Naive B cell (primary cell): ENCODE results near the gene MIR17HG. TPM values are rescaled to one million over a fixed set of nuclear protein-coding genes. Genes with fewer than 3 reads are reported as not detected.

Source experiments
- ATAC-seq, 2 donors: fragments of 150-1000 bp; cut with Tn5 transposase; 2 replicates each; pipeline ENCODE4 v1.10.0; 2021; ENCODE audit warnings: low read depth in 2 of 2, mild to moderate bottlenecking in 2 of 2, moderate library complexity in 2 of 2
- DNase-seq: peaks from one replicate; pipeline ENCODE4 v3.0.0; 2022
- H3K27ac Mint-ChIP-seq, 6 donors: one replicate each; pipeline ENCODE4 v1.8.0; 2020 to 2022; ENCODE audit warnings: mild to moderate bottlenecking in 6 of 6, mixed read lengths in 6 of 6, moderate library complexity in 5 of 6, inconsistent platforms in 2 of 6
- H3K27me3 Mint-ChIP-seq, 3 donors: one replicate each; pipeline ENCODE4 v1.8.0; 2021 to 2022; ENCODE audit warnings: mixed read lengths in 3 of 3, mild to moderate bottlenecking in 1 of 3
- H3K36me3 Mint-ChIP-seq, 2 donors: one replicate each; pipeline ENCODE4 v1.8.0; 2020 to 2022; ENCODE audit warnings: mixed read lengths in 2 of 2, inconsistent platforms in 1 of 2, mild to moderate bottlenecking in 1 of 2
- H3K4me1 Mint-ChIP-seq, 3 donors: one replicate each; pipeline ENCODE4 v1.8.0; 2020 to 2022; ENCODE audit warnings: mixed read lengths in 3 of 3, inconsistent platforms in 1 of 3, mild to moderate bottlenecking in 1 of 3, moderate library complexity in 1 of 3
- H3K4me3 Mint-ChIP-seq, 8 donors: one replicate each; pipeline ENCODE4 v1.8.0; 2020 to 2022; ENCODE audit warnings: mild to moderate bottlenecking in 8 of 8, mixed read lengths in 8 of 8, moderate library complexity in 8 of 8, inconsistent platforms in 2 of 8
- H3K9me3 Mint-ChIP-seq, 7 donors: one replicate each; pipeline ENCODE4 v1.8.0; 2020 to 2022; ENCODE audit warnings: mixed read lengths in 7 of 7, mild to moderate bottlenecking in 5 of 7, inconsistent platforms in 2 of 7, moderate library complexity in 1 of 7
- polyA plus RNA-seq, 6 donors: library from polyadenylated mRNA; unstranded; fragments of 300-500 nt; fragmentation: Illumina TruSeq; gene quantifications; one replicate each; pipeline ENCODE4 v1.2.3, GENCODE V29; 2021; ENCODE audit warnings: low read depth in 6 of 6

The MIR17HG gene
- polyA plus RNA-seq = 1 to 10 TPM in 3 of 6 donors, under 1 TPM in 2, not detected in 1; 0.38 to 1.9 (median 1.5) TPM

- Mint-ChIP-seq H3K27me3 (peaks cover 0 to under 1% (median 0%) of the 10 kb centered on the region in 3 donors), H3K4me3 (peak within 1 kb of the TSS; percentile 95 to 99 (median 98)), H3K9me3 (no peaks in the 10 kb centered on the region), H3K4me1 (peaks cover 12 to 26% (median 22%) of the 10 kb centered on the region in 3 donors), H3K27ac (peak within 1 kb of the TSS; percentile 81 to 97 (median 93)), H3K36me3 (peaks cover 0 to 7% of the 10 kb centered on the region in 2 donors)
- ATAC-seq (peak; percentile 51 to 53), DNase-seq (peak; percentile 86)
These were observed at the start of gene MIR17HG for GRCh38 chr13:91347202-91347995. Gene MIR17HG, plus strand, starts transcription at chr13:91347687.

- ATAC-seq (no peak), DNase-seq (no peak)
- H3K9me3 Mint-ChIP-seq = peaks cover 0 to 9% (median 0%) of the 10 kb centered on the region in 7 donors
- H3K4me3 Mint-ChIP-seq = no peak overlapping the region
- H3K4me1 Mint-ChIP-seq = peaks cover 0 to 2% (median 0%) of the 10 kb centered on the region in 3 donors
- no peaks in the 10 kb centered on the region for H3K36me3 Mint-ChIP-seq
- peaks cover 0 to 7% (median 0%) of the 10 kb centered on the region in 3 donors for H3K27me3 Mint-ChIP-seq
- H3K27ac Mint-ChIP-seq = no peak overlapping the region
These were observed 49.4 kb upstream of the MIR17HG start for GRCh38 chr13:91298060-91298459.

- no peak overlapping the region for H3K27ac Mint-ChIP-seq
- ATAC-seq (peak in 1 of 2 donors; percentile 34), DNase-seq (no peak)
- H3K9me3 Mint-ChIP-seq = peaks cover 0 to 9% (median 3%) of the 10 kb centered on the region in 7 donors
- peaks cover 0 to 2% (median 0%) of the 10 kb centered on the region in 3 donors for H3K4me1 Mint-ChIP-seq
- no peak overlapping the region for H3K4me3 Mint-ChIP-seq
- H3K36me3 Mint-ChIP-seq = no peaks in the 10 kb centered on the region
- H3K27me3 Mint-ChIP-seq = peaks cover 0 to 4% (median 1%) of the 10 kb centered on the region in 3 donors
These were observed 45.4 kb upstream of the MIR17HG start for GRCh38 chr13:91302111-91302510.

DNA sequence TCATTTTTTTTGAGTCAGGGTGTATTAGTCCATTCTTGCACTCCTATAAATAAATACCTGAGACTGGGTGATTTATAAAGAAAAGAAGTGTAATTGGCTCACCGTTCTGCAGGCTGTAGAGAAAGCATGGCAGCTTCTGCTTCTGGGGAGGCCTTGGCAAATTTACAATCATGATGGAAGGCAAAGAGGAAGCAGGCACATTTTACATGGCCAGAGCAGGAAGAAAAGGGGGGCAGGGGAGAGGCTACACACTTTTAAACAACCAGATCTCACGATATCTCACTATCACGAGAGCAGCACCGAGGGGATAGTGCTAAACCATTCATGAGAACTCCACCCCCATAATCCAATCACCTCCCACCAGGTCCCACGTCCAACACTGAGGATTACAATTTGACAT, 44.5 kb upstream of the MIR17HG start:
- Mint-ChIP-seq H3K27me3 (peaks cover 0 to 4% (median 3%) of the 10 kb centered on the region in 3 donors), H3K4me1 (peaks cover 0 to 2% (median 0%) of the 10 kb centered on the region in 3 donors), H3K9me3 (peaks cover 0 to 9% (median 3%) of the 10 kb centered on the region in 7 donors), H3K27ac (peak overlapping the region in 1 of 6 donors; percentile 28), H3K36me3 (no peaks in the 10 kb centered on the region), H3K4me3 (no peak overlapping the region)
- ATAC-seq (no peak), DNase-seq (no peak)

DNA sequence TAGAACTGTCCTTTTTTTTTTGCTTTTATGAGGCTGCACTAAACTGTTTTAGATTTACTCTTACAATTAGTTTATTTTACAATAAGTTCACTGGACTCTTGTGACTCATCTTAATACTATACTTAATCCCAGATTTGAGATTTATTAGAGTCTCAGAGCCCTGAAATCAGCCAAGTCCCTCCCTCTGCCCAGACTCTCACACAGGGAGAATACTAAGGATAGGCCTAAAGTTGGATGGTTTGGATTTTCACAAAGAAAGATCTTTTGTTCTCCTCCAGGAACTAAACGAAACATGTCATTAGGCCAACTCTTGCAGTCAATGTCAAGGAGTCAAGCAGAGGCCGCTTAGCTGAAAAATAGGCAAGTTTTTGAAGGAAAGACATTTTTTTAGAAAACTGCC, 42.7 kb upstream of the MIR17HG start:
- no peak overlapping the region for H3K27ac Mint-ChIP-seq
- ATAC-seq = no peak

GRCh38 chr13:91305652-91306051, 41.8 kb upstream of the MIR17HG start:
- Mint-ChIP-seq H3K4me3 (no peak overlapping the region), H3K36me3 (no peaks in the 10 kb centered on the region), H3K27ac (no peak overlapping the region), H3K9me3 (peaks cover 0 to 3% (median 0%) of the 10 kb centered on the region in 7 donors), H3K4me1 (peaks cover 0 to 2% (median 0%) of the 10 kb centered on the region in 3 donors), H3K27me3 (peaks cover 0 to 6% (median 4%) of the 10 kb centered on the region in 3 donors)
- ATAC-seq (no peak), DNase-seq (no peak)

More for the DNA sequence above, 42.7 kb upstream of the MIR17HG start:
- no peak overlapping the region for H3K4me3 Mint-ChIP-seq
- H3K27me3 Mint-ChIP-seq = peaks cover 0 to 6% (median 4%) of the 10 kb centered on the region in 3 donors
- no peaks in the 10 kb centered on the region for H3K36me3 Mint-ChIP-seq
- peaks cover 0 to 3% (median 0%) of the 10 kb centered on the region in 7 donors for H3K9me3 Mint-ChIP-seq
- DNase-seq = no peak
- H3K4me1 Mint-ChIP-seq = peaks cover 0 to 2% (median 0%) of the 10 kb centered on the region in 3 donors

DNA sequence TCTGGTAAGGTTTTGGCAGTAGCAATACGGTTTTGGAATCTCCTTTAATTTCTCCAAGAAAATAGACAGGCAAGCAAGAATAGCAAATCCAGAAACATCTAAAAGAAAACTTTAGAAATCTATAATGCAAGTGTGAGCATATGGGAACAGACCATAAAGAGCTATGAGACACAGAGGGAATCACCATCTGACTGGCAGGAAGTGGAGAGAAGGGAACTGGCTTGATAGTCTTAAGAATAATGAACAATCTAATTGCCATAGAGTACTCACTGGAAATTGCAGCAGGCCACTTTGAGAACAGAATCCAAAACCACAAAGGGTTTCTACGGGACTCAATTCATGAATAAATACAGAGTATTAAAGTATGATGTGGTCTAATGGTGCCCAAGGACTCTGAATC, 39.6 kb upstream of the MIR17HG start:
- ATAC-seq = no peak
- Mint-ChIP-seq H3K9me3 (peaks cover 0 to 3% (median 0%) of the 10 kb centered on the region in 7 donors), H3K4me3 (no peak overlapping the region), H3K4me1 (no peaks in the 10 kb centered on the region), H3K27me3 (peaks cover 0 to 6% (median 4%) of the 10 kb centered on the region in 3 donors), H3K27ac (no peak overlapping the region), H3K36me3 (no peaks in the 10 kb centered on the region)
- no peak for DNase-seq

- Mint-ChIP-seq H3K27me3 (peaks cover 0 to 8% (median 6%) of the 10 kb centered on the region in 3 donors), H3K27ac (no peak overlapping the region), H3K4me3 (no peak overlapping the region), H3K9me3 (peaks cover 0 to 3% (median 0%) of the 10 kb centered on the region in 7 donors), H3K4me1 (peaks cover 0 to 3% (median 0%) of the 10 kb centered on the region in 3 donors), H3K36me3 (no peaks in the 10 kb centered on the region)
- no peak for ATAC-seq
- DNase-seq = no peak
These were observed 39.2 kb upstream of the MIR17HG start for GRCh38 chr13:91308299-91308698.

DNA sequence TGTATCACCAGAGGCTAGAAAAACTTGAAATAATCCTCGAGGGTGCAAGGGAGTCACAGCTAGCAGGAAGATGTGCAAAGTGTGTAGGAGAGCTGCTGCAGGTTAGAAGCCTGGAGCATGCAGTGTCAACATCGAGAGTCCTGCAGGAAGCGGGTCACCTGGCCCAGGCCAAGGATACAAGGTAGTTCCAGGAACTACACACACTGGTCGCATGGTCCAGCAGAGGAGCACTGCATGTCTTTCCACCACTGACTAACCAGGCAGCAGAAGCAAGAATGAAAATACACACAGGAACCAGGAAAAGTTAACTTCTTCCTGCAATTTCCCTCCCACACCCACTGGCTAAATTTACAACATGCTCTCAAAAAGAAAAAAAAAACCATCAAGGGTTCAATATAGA, 36.0 kb upstream of the MIR17HG start:
- Mint-ChIP-seq H3K9me3 (peaks cover 0 to under 1% (median 0%) of the 10 kb centered on the region in 7 donors), H3K4me3 (peak overlapping the region in 1 of 8 donors; percentile 19), H3K27me3 (peaks cover 0 to 10% (median 6%) of the 10 kb centered on the region in 3 donors), H3K36me3 (no peaks in the 10 kb centered on the region), H3K4me1 (peaks cover 0 to 4% (median 0%) of the 10 kb centered on the region in 3 donors), H3K27ac (no peak overlapping the region)
- DNase-seq (no peak), ATAC-seq (no peak)

DNA sequence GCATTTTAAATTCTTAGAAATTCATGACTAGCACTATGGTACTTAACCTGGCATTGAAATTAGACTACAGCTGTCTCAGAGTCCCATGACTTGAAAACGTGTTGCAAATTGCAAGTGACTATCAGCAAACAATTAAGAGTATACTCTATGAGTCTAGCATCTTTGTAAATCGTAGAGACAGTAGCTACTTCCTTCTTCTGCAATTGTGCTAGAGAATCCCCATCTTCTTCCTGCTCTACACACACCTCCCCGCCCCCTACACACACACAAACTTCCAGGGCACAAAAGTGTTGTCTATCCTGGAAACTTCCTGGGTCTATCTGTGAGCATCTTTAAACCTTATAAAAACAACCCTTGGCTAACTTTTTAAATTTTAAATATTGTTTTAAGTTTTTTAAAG, 35.2 kb upstream of the MIR17HG start:
- Mint-ChIP-seq H3K9me3 (no peaks in the 10 kb centered on the region), H3K4me3 (no peak overlapping the region), H3K4me1 (peaks cover 0 to 4% (median 0%) of the 10 kb centered on the region in 3 donors), H3K27ac (no peak overlapping the region), H3K27me3 (peaks cover 0 to 18% (median 6%) of the 10 kb centered on the region in 3 donors), H3K36me3 (no peaks in the 10 kb centered on the region)
- DNase-seq = no peak
- no peak for ATAC-seq

DNA sequence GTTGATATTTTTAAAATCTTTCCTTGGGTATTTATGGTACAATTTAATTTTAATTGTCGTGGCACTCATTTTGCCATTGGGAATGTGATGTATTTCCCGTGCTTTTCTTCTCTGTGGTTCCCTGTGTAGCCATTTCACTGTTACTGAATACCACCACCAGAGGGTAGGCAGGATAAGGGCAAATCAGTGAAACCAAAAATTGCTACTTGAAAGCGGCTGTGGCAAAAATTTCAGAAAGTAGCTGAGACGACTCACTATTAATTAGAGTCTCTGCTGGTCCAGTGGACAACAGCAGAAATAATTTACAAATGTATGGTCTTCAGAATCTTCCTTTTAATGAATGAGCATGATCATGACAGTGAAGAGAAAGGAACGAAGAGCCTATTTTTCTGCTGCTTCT, 34.4 kb upstream of the MIR17HG start:
- peak; percentile 55 to 67 for ATAC-seq
- Mint-ChIP-seq H3K4me1 (peaks cover 0 to 4% (median 0%) of the 10 kb centered on the region in 3 donors), H3K27ac (no peak overlapping the region), H3K9me3 (no peaks in the 10 kb centered on the region), H3K36me3 (no peaks in the 10 kb centered on the region), H3K27me3 (peaks cover 0 to 15% (median 6%) of the 10 kb centered on the region in 3 donors), H3K4me3 (no peak overlapping the region)
- DNase-seq = peak; percentile 16

- no peak overlapping the region for H3K27ac Mint-ChIP-seq
- no peaks in the 10 kb centered on the region for H3K36me3 Mint-ChIP-seq
- peaks cover 0 to 13% (median 6%) of the 10 kb centered on the region in 3 donors for H3K27me3 Mint-ChIP-seq
- H3K4me3 Mint-ChIP-seq = no peak overlapping the region
- ATAC-seq = no peak
- DNase-seq = no peak
- peaks cover 0 to 4% (median 0%) of the 10 kb centered on the region in 3 donors for H3K4me1 Mint-ChIP-seq
- H3K9me3 Mint-ChIP-seq = no peaks in the 10 kb centered on the region
These were observed 33.9 kb upstream of the MIR17HG start for GRCh38 chr13:91313581-91313980.

DNA sequence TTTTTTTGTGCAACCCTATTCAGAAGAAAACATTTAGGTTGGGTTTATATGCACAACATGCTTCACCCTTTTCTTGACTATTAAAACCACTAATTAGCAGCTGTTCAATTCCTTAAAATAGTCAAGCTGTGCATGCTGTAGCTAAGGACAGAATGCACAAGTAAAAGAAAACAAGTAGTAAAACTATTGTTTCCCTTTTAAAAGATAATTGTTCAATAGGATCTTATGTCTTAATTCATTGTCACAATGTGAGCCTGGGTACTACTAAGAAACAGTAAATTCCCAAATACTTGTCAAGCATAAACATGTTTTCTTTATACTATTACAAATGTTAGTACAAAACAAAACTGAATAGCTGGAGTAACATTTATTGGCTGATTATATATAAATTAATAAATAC, 32.6 kb upstream of the MIR17HG start:
- no peaks in the 10 kb centered on the region for H3K36me3 Mint-ChIP-seq
- no peak overlapping the region for H3K27ac Mint-ChIP-seq
- no peaks in the 10 kb centered on the region for H3K9me3 Mint-ChIP-seq
- H3K4me3 Mint-ChIP-seq = no peak overlapping the region
- DNase-seq = no peak
- no peak for ATAC-seq
- peaks cover 0 to 4% (median 0%) of the 10 kb centered on the region in 3 donors for H3K4me1 Mint-ChIP-seq
- H3K27me3 Mint-ChIP-seq = peaks cover 0 to 13% (median 6%) of the 10 kb centered on the region in 3 donors

DNA sequence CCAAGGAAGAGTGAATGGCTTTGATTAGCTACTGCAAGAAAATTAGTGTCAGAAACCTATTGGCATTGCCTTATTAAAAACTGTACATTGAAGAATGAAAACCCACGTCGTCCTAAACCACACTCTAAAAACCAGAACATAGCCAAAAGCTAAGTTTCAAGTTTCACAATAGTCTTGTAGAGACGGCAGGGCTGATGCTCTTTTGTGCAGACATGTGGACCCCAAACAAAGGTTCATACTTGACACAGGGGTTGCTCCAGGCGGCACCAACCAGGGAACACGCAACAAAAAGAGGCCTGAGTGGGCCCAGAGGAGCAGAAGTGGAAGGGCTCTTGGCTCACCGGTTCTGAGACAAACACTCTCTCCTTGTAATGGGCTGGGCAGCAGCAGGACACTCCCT, 28.6 kb upstream of the MIR17HG start:
- no peak for ATAC-seq
- H3K4me1 Mint-ChIP-seq = no peaks in the 10 kb centered on the region
- DNase-seq = no peak
- no peaks in the 10 kb centered on the region for H3K36me3 Mint-ChIP-seq
- H3K27ac Mint-ChIP-seq = no peak overlapping the region
- H3K9me3 Mint-ChIP-seq = no peaks in the 10 kb centered on the region
- H3K4me3 Mint-ChIP-seq = no peak overlapping the region
- peaks cover 0 to 9% (median 4%) of the 10 kb centered on the region in 3 donors for H3K27me3 Mint-ChIP-seq
